Iris pigment epithelial cell (primary cell): ENCODE data around the gene ZNF512B.
A peak's percentile ranks its signal among the peaks of the same experiment; 100 is the strongest.
"Not testable (repeated sequence)": the region's sequence is repeated elsewhere in the genome, so short reads cannot be mapped to it uniquely, and the experiment has no call there.

Experiments used
- DNase-seq: peaks from one replicate; pipeline ENCODE4 v3.0.0-alpha.2; 2011; ENCODE audit warnings: low read depth

The ZNF512B gene

DNA sequence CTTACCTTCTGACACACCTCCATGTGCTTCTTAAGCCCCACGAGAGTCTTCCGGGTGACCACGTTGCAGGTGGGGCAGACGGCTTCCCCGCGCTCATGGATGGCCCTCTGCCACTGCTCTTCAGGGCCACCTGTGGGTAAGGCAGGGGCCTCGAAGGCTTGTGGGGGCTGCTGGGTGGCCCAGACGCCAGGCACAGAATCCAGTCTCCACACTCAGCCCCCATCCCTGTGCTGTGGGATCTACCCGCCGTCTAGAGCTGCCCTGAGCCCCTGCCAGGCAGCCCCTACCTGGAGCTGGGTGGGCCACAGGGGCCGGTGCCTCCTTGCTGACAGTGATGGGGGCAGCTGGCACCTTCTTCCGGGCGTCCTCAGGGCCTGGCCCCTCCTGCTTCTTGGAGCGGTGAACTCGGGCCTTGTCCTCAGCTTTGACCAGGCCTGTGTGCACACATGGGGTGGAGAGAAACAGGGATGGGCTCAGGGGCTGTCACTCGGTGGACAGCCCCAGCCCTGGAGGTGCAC lies 5.9 kb downstream of the ZNF512B start:
- no peak for DNase-seq

DNA sequence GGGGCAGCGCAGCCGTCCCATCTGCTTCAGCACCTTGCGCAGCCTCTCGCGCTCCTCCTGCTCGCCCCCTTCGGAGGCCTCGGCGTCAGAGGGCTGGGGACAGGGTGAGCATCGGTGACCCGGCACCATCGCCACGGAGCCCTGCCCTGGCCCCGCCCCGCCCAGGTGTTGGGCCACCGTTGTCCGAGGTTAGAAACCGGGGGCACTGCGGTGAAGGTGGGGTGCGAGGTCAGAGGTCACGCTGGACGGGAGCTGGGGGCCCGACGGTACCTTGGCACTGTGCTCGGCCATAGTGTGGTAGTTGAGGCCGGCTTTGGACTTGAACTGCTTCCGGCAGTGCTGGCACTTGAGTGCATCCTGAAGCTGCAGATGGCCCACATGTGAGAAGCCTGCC lies 6.4 kb downstream of the ZNF512B start:
- DNase-seq, result no peak

DNA sequence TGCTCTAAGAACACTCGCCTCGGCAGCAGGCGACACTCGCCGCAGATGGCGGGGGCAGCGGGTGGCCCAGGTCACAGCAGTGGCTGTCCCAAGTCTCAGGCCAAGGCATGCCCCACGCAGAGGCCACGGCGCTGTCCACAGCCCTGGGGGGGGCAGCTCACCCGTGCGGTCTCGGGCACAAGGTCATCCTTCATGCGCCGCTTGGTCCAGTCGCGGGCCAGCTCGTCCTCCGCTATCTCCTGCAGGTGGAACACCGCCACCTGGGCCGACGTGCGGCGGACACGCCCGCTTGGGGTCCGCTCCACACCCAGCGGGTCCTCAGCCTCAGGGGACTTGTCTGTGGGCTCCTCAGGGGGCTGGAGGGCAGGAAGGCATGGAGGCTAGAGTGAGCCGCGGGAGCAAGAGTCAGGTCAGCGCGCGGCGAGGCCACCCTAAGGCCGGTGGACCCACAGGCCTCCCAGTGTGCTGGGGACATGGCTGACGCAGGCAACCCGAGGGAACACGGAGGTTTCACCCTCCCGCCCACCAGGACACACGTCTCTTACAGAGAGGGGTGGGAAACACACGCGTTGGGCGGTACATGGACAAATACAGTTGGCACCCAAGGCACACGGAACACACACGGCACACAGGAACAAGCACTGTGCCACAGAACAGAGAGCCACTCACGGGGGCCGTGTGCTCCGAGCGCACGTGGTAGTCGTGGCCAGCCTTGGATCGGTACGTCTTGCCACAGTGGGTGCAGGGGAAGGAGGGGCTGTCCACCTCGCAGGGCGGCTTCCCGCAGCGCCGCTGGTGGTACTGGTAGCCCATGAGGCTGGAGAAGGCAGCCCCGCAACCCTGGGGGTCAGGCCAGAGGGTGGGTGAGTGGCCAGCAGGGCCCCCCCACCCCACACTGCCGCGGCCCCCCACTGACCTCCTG lies 7.0 kb downstream of the ZNF512B start:
- no peak for DNase-seq

GRCh38 chr20:63961664-63962425 lies 7.9 kb downstream of the ZNF512B start:
- DNase-seq, result no peak

GRCh38 chr20:63960654-63961621 lies 8.8 kb downstream of the ZNF512B start:
- DNase-seq, result not testable (repeated sequence)

GRCh38 chr20:63959699-63960075 lies 10.0 kb downstream of the ZNF512B start:
- no peak for DNase-seq

GRCh38 chr20:63958964-63959698 lies 10.6 kb downstream of the ZNF512B start:
- DNase-seq, result no peak

- DNase-seq, result no peak
Measured at GRCh38 chr20:63958471-63958870, 11.3 kb downstream of the ZNF512B start.

GRCh38 chr20:63957690-63958441 lies 11.9 kb downstream of the ZNF512B start:
- DNase-seq, result no peak

- DNase-seq, result peak; percentile 55
Measured at GRCh38 chr20:63957004-63957689, 12.6 kb downstream of the ZNF512B start.

DNA sequence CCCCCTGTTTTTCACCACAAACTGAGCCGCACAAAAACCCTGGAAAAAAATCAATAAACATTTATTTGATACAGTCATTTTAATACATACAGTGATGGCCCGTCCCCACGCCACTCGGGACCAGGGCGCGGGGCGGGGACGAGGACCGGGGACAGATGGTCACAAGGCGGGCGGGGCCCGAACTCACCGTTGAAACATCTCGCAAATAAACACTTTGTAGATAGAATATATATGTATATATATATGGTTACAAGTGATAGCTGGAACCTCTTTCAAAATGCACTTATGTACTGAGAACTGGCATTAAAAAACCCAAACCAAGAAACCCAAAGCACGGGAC lies 13.1 kb downstream of the ZNF512B start:
- DNase-seq, result no peak

DNA sequence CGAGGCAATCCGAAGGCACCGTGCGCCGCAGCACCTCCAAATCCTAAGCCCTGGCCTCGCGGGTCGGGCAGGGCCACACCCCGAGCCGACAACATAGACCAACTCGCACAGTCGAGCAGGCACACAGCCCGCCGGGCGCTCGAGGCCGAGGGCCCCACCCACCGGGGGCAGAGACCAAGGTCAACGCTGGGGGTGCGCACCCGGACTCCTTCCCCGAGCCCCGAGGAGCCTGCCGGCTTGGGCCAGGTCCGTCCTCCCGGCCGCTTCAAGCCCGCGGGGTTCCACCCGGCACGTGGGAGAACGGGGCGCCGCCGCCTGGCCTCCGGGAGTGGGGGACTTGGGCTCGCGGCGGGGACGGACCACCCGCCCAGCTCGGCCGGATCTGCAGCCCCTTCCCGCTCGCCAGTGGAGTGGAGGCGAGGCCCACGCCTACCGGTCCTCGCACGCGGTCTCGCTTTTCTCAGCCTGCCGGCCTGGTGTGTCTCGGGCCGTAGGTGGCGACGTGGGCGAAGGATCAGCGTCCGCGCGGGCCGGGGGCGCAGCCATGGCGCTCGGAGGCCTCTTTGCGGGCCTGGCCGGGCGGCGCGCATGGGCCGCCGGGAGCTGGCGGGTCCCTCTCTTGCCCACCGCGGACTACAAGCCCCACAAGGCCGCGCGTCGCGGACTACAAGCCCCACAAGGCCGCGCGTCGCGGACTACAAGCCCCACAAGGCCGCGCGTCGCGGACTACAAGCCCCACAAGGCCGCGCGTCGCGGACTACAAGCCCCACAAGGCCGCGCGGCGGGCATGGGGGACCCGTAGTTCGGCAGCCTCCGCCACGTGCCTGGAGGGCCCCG lies 13.7 kb downstream of the ZNF512B start, which contains the start of gene UCKL1:
TSS of gene UCKL1 (minus strand) at position 590 of the 837 bp plus-strand sequence. CDS start at position 546, 44 bp downstream.
- peak; percentile 92 for DNase-seq

DNA sequence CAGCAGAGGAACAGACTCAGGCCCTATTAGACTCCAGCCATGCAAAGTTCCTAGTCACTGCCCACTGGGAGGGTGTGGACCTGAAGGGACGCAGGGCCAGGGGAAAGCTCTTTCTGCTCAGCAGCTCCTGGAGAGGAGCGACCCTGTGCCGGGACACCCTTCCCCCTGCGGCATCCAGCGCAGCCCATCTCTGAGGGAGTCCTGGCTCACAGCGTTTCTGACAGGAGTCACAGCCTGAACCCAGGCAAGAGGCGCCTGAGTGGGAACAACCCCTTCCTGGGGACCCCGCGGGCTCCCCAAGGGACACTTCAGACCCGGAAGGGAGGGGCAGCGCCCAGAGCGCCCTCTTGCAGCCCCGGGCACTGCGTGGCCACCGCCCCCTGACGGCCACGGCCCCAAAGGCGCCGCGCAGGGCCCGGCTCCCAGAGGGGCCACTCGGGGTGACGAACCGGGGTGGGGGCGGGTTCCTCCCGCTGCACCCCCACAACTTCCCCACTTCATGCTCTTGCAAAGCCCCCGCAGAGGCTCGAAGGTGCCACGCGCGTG lies 14.4 kb downstream of the ZNF512B start:
- no peak for DNase-seq

GRCh38 chr20:63953764-63954429 lies 15.8 kb downstream of the ZNF512B start:
- DNase-seq, result no peak

DNA sequence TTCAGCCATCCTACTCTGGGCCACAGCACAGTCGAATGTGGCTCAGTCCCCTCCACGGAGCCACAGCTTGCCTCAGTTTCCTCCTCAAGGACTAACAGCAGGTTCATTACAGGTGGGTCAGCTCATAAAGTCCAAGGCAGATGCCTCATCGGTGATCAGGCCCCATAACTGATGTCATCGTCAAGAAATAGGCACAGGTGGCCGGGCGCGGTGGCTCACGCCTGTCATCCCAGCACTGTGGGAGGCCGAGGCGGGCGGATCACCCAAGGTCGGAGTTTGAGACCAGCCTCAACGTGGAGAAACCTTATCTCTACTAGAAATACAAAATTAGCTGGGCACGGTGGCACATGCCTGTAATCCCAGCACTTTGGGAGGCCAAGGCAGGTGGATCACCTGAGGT lies 17.0 kb downstream of the ZNF512B start:
- no peak for DNase-seq

DNA sequence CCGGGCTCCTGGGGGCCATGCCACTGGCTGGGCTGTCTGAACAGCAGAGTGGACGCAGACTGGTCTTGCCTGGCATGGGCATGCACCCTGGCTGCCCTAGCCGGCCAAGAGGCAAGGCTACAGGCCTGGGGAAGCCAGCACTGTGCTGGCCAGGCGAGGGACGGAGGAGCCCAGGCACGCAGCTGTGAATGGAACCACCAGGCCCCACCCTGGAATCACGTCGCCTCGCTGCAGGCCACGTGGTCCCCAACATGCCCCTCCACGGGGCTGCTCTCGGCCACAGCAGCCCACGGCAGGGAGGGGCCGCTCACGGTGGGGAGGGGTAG lies 17.6 kb downstream of the ZNF512B start:
- no peak for DNase-seq

- DNase-seq, result no peak
Measured at GRCh38 chr20:63951398-63952209, 18.1 kb downstream of the ZNF512B start.
